HepG2 (cell line): Measurements from ENCODE around the gene PYCR2. TPM values are rescaled to one million over a fixed set of nuclear protein-coding genes. Genes with fewer than 3 reads are reported as not detected.

Experiments
- MLXIP ChIP-seq: sonication (generic); formaldehyde crosslinking; IDR thresholded peaks from 2 replicates; pipeline ENCODE4 v1.9.0; 2021; ENCODE audit warnings: missing genetic modification reagents, borderline replicate concordance
- PBX2 ChIP-seq: IDR thresholded peaks from 2 replicates; pipeline ENCODE4 v1.6.1; 2016; ENCODE audit warnings: control low read depth
- PCBP1 ChIP-seq: fragments of 200-400 bp; formaldehyde crosslinking; IDR thresholded peaks from 2 replicates; pipeline ENCODE4 v1.6.1; 2017; ENCODE audit warnings: mild to moderate bottlenecking, low read depth, low read length, borderline replicate concordance
- RERE ChIP-seq: IDR thresholded peaks from 2 replicates; pipeline ENCODE4 v1.6.1; 2016; ENCODE audit warnings: low read depth, missing genetic modification reagents, missing compliant biosample characterization
- RXRB ChIP-seq: IDR thresholded peaks from 2 replicates; pipeline ENCODE4 v1.6.1; 2016; ENCODE audit warnings: borderline replicate concordance, missing genetic modification reagents, missing compliant biosample characterization
- SP1 ChIP-seq, 2 experiments: fragments of 450-650 bp in 1 of 2; sonication (generic) in 1 of 2; formaldehyde crosslinking in 1 of 2; IDR thresholded peaks; 2 replicates each; pipeline versions ENCODE4 v1.4.0 to v1.6.1; 2016 to 2020; ENCODE audit warnings: missing genetic modification reagents in 1 of 2
- SRSF4 ChIP-seq: fragments of 200-400 bp; formaldehyde crosslinking; IDR thresholded peaks from one replicate; pipeline ENCODE4 v1.6.1; 2018; ENCODE audit warnings: mild to moderate bottlenecking, low read depth, low read length, moderate library complexity; ENCODE audit not compliant: poor library complexity, severe bottlenecking
- TAF15 ChIP-seq: fragments of 200-400 bp; formaldehyde crosslinking; IDR thresholded peaks from one replicate; pipeline ENCODE4 v1.6.1; 2018; ENCODE audit warnings: mild to moderate bottlenecking, low read depth, low read length; ENCODE audit not compliant: poor library complexity, severe bottlenecking
- ZNF354B ChIP-seq: sonication (generic); formaldehyde crosslinking; IDR thresholded peaks from 2 replicates; pipeline ENCODE4 v1.8.0; 2022; ENCODE audit warnings: mild to moderate bottlenecking, missing genetic modification reagents
- ZNF646 ChIP-seq: sonication (generic); formaldehyde crosslinking; IDR thresholded peaks from 2 replicates; pipeline ENCODE4 v1.9.0; 2021; ENCODE audit warnings: mild to moderate bottlenecking, missing genetic modification reagents
- polyA plus RNA-seq, 8 experiments: library from polyadenylated mRNA; depleted of rRNA in 3 of 8; stranded (reverse) in 7 of 8; unstranded in 1 of 8; fragments of >200 nt; fragmentation: Illumina TruSeq in 4 of 8; extraction: Trizol in 4 of 8; gene quantifications; 2 replicates each; pipeline versions ENCODE4 v1.2.1 to v1.2.3, GENCODE V29; 2011 to 2016; ENCODE audit warnings: low read depth in 4 of 8, missing spikeins in 1 of 8, mixed read lengths in 1 of 8; ENCODE audit not compliant: insufficient read depth in 1 of 8
- total RNA-seq, 5 experiments: library from RNA; depleted of rRNA; stranded (reverse); fragments of >200 nt; fragmentation: Illumina TruSeq; extraction: Trizol; gene quantifications; 2 replicates each; pipeline ENCODE4 v1.2.3, GENCODE V29; 2016; ENCODE audit warnings: low read depth in 1 of 5

The PYCR2 gene
- total and polyA plus RNA-seq, 2 of the 13 experiments (the other 11 are each of a cell fraction or from before 2014, with no cell fraction given), result 47.2 to 47.8 TPM

GRCh38 chr1:225881081-225881958 is 42.7 kb downstream of the PYCR2 start (continued):
- no peak for TF ChIP-seq ZNF646 (CRISPR knock-in tag)
- TF ChIP-seq PBX2 (CRISPR knock-in tag), result no peak
- no peak for TF ChIP-seq RERE (CRISPR knock-in tag)
- TF ChIP-seq TAF15, result no peak
- TF ChIP-seq SRSF4, result no peak
- TF ChIP-seq MLXIP, result no peak
- 0 out of 2 replicates have a peak, but pooled peaks have one; percentile 34 for TF ChIP-seq RXRB (CRISPR knock-in tag)
- no peak for TF ChIP-seq PCBP1
- no peak for TF ChIP-seq SP1 (IDR thresholded peaks at IDR 0.05)
- TF ChIP-seq SP1 (CRISPR knock-in tag; IDR thresholded peaks at IDR 0.05), result no peak
- no peak for TF ChIP-seq ZNF354B (CRISPR knock-in tag)
